ENCODE measurements around the gene CCDC170. TPM values are rescaled to one million over a fixed set of nuclear protein-coding genes. Genes with fewer than 3 reads are reported as not detected.

The CCDC170 gene
- total RNA-seq, 3 donors from 2014 or later (not counting 1 experiment from before 2014, with no cell fraction given), result 0.20 to 0.96 (median 0.25) TPM

- no peaks in the 10 kb centered on the region for H3K36me3 Mint-ChIP-seq
- H3K36me3 ChIP-seq (ENCODE audit: control insufficient read depth, insufficient read depth, low read length), result no peaks in the 10 kb centered on the region
- no peak overlapping the region for H3K4me3 Mint-ChIP-seq
- no peaks in the 10 kb centered on the region for H3K9me3 ChIP-seq (ENCODE audit: control insufficient read depth, insufficient read depth, low read length)
- H3K4me1 Mint-ChIP-seq, result no peaks in the 10 kb centered on the region
- H3K4me1 ChIP-seq (ENCODE audit: control insufficient read depth, insufficient read depth, low read length), result no peaks in the 10 kb centered on the region
- intact Hi-C loops (cut with micrococcal nuclease), result no loop called here
- H3K27me3 ChIP-seq (ENCODE audit: control insufficient read depth, insufficient read depth, low read length), result no peaks in the 10 kb centered on the region
- 89% methylated on average over 3 of the region's 3 CpGs for WGBS (ENCODE audit: insufficient coverage)
- no peak for TF ChIP-seq CTCF (IDR thresholded peaks at IDR 0.05)
- peaks cover 0 to 2% of the 10 kb centered on the region in 2 donors for H3K9me3 Mint-ChIP-seq
- ATAC-seq, result no peak
- no peak overlapping the region for H3K27ac ChIP-seq (ENCODE audit: low read length)
- no peak for DNase-seq
- H3K27me3 Mint-ChIP-seq (ENCODE audit: low read depth in 2 of 2), result peaks cover 10% of the 10 kb centered on the region in 2 donors
- no peak overlapping the region for H3K27ac Mint-ChIP-seq
- H3K4me3 ChIP-seq (ENCODE audit: low read length), result no peak overlapping the region
Measured at GRCh38 chr6:151669208-151669560, 175.4 kb downstream of the CCDC170 start.

- ATAC-seq (no peak), DNase-seq (no peak)
- Histone ChIP-seq H3K4me3 (ENCODE audit: low read length) (no peak overlapping the region), H3K4me1 (ENCODE audit: control insufficient read depth, insufficient read depth, low read length) (no peaks in the 10 kb centered on the region), H3K36me3 (ENCODE audit: control insufficient read depth, insufficient read depth, low read length) (no peaks in the 10 kb centered on the region), H3K9me3 (ENCODE audit: control insufficient read depth, insufficient read depth, low read length) (no peaks in the 10 kb centered on the region), H3K27me3 (ENCODE audit: control insufficient read depth, insufficient read depth, low read length) (no peaks in the 10 kb centered on the region), H3K27ac (ENCODE audit: low read length) (no peak overlapping the region)
- intact Hi-C loops (cut with micrococcal nuclease), result loop anchor here (10.0 kb wide), 2 partner anchors 455 to 595 kb away; no protein-coding TSS in a partner anchor
- no peak overlapping the region for H3K4me3 Mint-ChIP-seq
- H3K9me3 Mint-ChIP-seq, result peaks cover 0 to 2% of the 10 kb centered on the region in 2 donors
- TF ChIP-seq CTCF (IDR thresholded peaks at IDR 0.05), result no peak
- 91% methylated on average over 8 of the region's 8 CpGs for WGBS (ENCODE audit: insufficient coverage)
- H3K4me1 Mint-ChIP-seq, result no peaks in the 10 kb centered on the region
- H3K27me3 Mint-ChIP-seq (ENCODE audit: low read depth in 2 of 2), result peaks cover 10% of the 10 kb centered on the region in 2 donors
- no peak overlapping the region for H3K27ac Mint-ChIP-seq
- no peaks in the 10 kb centered on the region for H3K36me3 Mint-ChIP-seq
Measured at GRCh38 chr6:151670116-151670515, 176.3 kb downstream of the CCDC170 start.

Other genes with a start within 250 kb of the CCDC170 start
- gene ZBTB2, start 102.5 kb upstream of the CCDC170 start, total RNA-seq, result 10 to 100 TPM; 27.4 to 36.9 (median 29.9) TPM
- gene RMND1, start 41.9 kb upstream of the CCDC170 start, total RNA-seq, result 10 to 100 TPM; 10.6 to 14.7 (median 11.3) TPM